Measurements from ENCODE around the gene PFKP. TPM values are rescaled to one million over a fixed set of nuclear protein-coding genes. Genes with fewer than 3 reads are reported as not detected.

PFKP gene
- total RNA-seq, 1 donor from 2014 or later: 361 TPM

- Histone ChIP-seq H3K4me1 (ENCODE audit: insufficient read depth, low read length) (peaks cover 8% of the 10 kb centered on the region), H3K27ac (ENCODE audit: low read depth, low read length) (no peak overlapping the region), H3K27me3 (ENCODE audit: insufficient read depth, low read length) (no peaks in the 10 kb centered on the region), H3K79me2 (ENCODE audit: insufficient read depth, low read length) (peaks cover 30% of the 10 kb centered on the region), H3K4me3 (ENCODE audit: insufficient read depth, low read depth, low read length) (no peak overlapping the region), H4K20me1 (ENCODE audit: insufficient read depth, low read length) (peaks cover 34% of the 10 kb centered on the region), H3K36me3 (ENCODE audit: insufficient read depth, low read length) (peaks cover 33% of the 10 kb centered on the region), H2AFZ (ENCODE audit: low read depth, low read length) (no peak overlapping the region), H3K9me3 (ENCODE audit: insufficient read depth, low read depth, low read length) (no peaks in the 10 kb centered on the region), H3K9ac (ENCODE audit: low read length) (no peak overlapping the region), H3K4me2 (ENCODE audit: low read length) (no peak overlapping the region)
- FAIRE-seq (no peak), DNase-seq (ENCODE audit: low read depth) (no peak)
- Mint-ChIP-seq H3K9me3 (ENCODE audit: unreplicated experiment) (no peaks in the 10 kb centered on the region), H3K36me3 (ENCODE audit: low read depth, unreplicated experiment) (peaks cover 24% of the 10 kb centered on the region), H3K4me3 (ENCODE audit: unreplicated experiment) (no peak overlapping the region), H3K27ac (ENCODE audit: unreplicated experiment) (no peak overlapping the region), H3K4me1 (ENCODE audit: low read depth, unreplicated experiment) (peaks cover 15% of the 10 kb centered on the region), H3K27me3 (ENCODE audit: low read depth, unreplicated experiment) (no peaks in the 10 kb centered on the region)
- TF ChIP-seq EZH2 (IDR thresholded peaks at IDR 0.05; ENCODE audit: insufficient read depth, low read length) (no peak), CTCF (IDR thresholded peaks at IDR 0.05; ENCODE audit: insufficient read depth, low read depth, low read length) (no peak)
These were observed 57.2 kb downstream of the PFKP start for GRCh38 chr10:3124412-3125175.

- Histone ChIP-seq H4K20me1 (ENCODE audit: insufficient read depth, low read length) (peaks cover 35% of the 10 kb centered on the region), H3K79me2 (ENCODE audit: insufficient read depth, low read length) (peaks cover 30% of the 10 kb centered on the region), H3K9ac (ENCODE audit: low read length) (no peak overlapping the region), H3K9me3 (ENCODE audit: insufficient read depth, low read depth, low read length) (no peaks in the 10 kb centered on the region), H3K27ac (ENCODE audit: low read depth, low read length) (no peak overlapping the region), H3K4me2 (ENCODE audit: low read length) (no peak overlapping the region), H2AFZ (ENCODE audit: low read depth, low read length) (no peak overlapping the region), H3K4me3 (ENCODE audit: insufficient read depth, low read depth, low read length) (no peak overlapping the region), H3K36me3 (ENCODE audit: insufficient read depth, low read length) (peaks cover 37% of the 10 kb centered on the region), H3K27me3 (ENCODE audit: insufficient read depth, low read length) (no peaks in the 10 kb centered on the region), H3K4me1 (ENCODE audit: insufficient read depth, low read length) (peaks cover 8% of the 10 kb centered on the region)
- TF ChIP-seq EZH2 (IDR thresholded peaks at IDR 0.05; ENCODE audit: insufficient read depth, low read length): no peak
- TF ChIP-seq CTCF (IDR thresholded peaks at IDR 0.05; ENCODE audit: insufficient read depth, low read depth, low read length): no peak
- DNase-seq (ENCODE audit: low read depth): no peak
- no peak overlapping the region for H3K27ac Mint-ChIP-seq (ENCODE audit: unreplicated experiment)
- FAIRE-seq: no peak
- H3K4me1 Mint-ChIP-seq (ENCODE audit: low read depth, unreplicated experiment): peaks cover 15% of the 10 kb centered on the region
- no peaks in the 10 kb centered on the region for H3K27me3 Mint-ChIP-seq (ENCODE audit: low read depth, unreplicated experiment)
- no peak overlapping the region for H3K4me3 Mint-ChIP-seq (ENCODE audit: unreplicated experiment)
- peaks cover 30% of the 10 kb centered on the region for H3K36me3 Mint-ChIP-seq (ENCODE audit: low read depth, unreplicated experiment)
- H3K9me3 Mint-ChIP-seq (ENCODE audit: unreplicated experiment): no peaks in the 10 kb centered on the region
These were observed 58.3 kb downstream of the PFKP start for GRCh38 chr10:3125527-3126170.

GRCh38 chr10:3126249-3126648 lies 58.9 kb downstream of the PFKP start:
- Histone ChIP-seq H2AFZ (ENCODE audit: low read depth, low read length) (no peak overlapping the region), H3K4me1 (ENCODE audit: insufficient read depth, low read length) (peaks cover 8% of the 10 kb centered on the region), H3K79me2 (ENCODE audit: insufficient read depth, low read length) (peaks cover 30% of the 10 kb centered on the region), H3K4me2 (ENCODE audit: low read length) (no peak overlapping the region), H3K9me3 (ENCODE audit: insufficient read depth, low read depth, low read length) (no peaks in the 10 kb centered on the region), H3K9ac (ENCODE audit: low read length) (no peak overlapping the region), H3K4me3 (ENCODE audit: insufficient read depth, low read depth, low read length) (no peak overlapping the region), H4K20me1 (ENCODE audit: insufficient read depth, low read length) (peaks cover 37% of the 10 kb centered on the region), H3K27ac (ENCODE audit: low read depth, low read length) (no peak overlapping the region), H3K36me3 (ENCODE audit: insufficient read depth, low read length) (peaks cover 33% of the 10 kb centered on the region), H3K27me3 (ENCODE audit: insufficient read depth, low read length) (no peaks in the 10 kb centered on the region)
- no peak for FAIRE-seq
- H3K27ac Mint-ChIP-seq (ENCODE audit: unreplicated experiment): no peak overlapping the region
- peak overlapping the region; percentile 34 for H3K4me3 Mint-ChIP-seq (ENCODE audit: unreplicated experiment)
- no peaks in the 10 kb centered on the region for H3K27me3 Mint-ChIP-seq (ENCODE audit: low read depth, unreplicated experiment)
- H3K36me3 Mint-ChIP-seq (ENCODE audit: low read depth, unreplicated experiment): peaks cover 30% of the 10 kb centered on the region
- no peak for TF ChIP-seq CTCF (IDR thresholded peaks at IDR 0.05; ENCODE audit: insufficient read depth, low read depth, low read length)
- TF ChIP-seq EZH2 (IDR thresholded peaks at IDR 0.05; ENCODE audit: insufficient read depth, low read length): no peak
- no peaks in the 10 kb centered on the region for H3K9me3 Mint-ChIP-seq (ENCODE audit: unreplicated experiment)
- no peak for DNase-seq (ENCODE audit: low read depth)
- peaks cover 15% of the 10 kb centered on the region for H3K4me1 Mint-ChIP-seq (ENCODE audit: low read depth, unreplicated experiment)

Measured in astrocyte (in vitro differentiated cells and primary cell).